Subcutaneous adipose tissue (tissue), 4 donors: Measurements from ENCODE around the gene CKM. TPM values are rescaled to one million over a fixed set of nuclear protein-coding genes. Genes with fewer than 3 reads are reported as not detected.

ENCODE experiments used
- total RNA-seq, 4 donors: library from RNA; depleted of rRNA; stranded (reverse); fragments of >200 nt; gene quantifications; one replicate each; pipeline ENCODE4 v1.1.0, GENCODE V29; 2016
- TF ChIP-seq, protein P1 (sequence below): fragments of 450-650 bp; IDR thresholded peaks from one replicate; pipeline ENCODE4 v1.5.1; 2016; ENCODE audit warnings: low read depth, mild to moderate bottlenecking, control low read depth, antibody characterized with exemption, moderate library complexity

The CKM gene
- total RNA-seq, 4 donors from 2014 or later, result not detected

DNA sequence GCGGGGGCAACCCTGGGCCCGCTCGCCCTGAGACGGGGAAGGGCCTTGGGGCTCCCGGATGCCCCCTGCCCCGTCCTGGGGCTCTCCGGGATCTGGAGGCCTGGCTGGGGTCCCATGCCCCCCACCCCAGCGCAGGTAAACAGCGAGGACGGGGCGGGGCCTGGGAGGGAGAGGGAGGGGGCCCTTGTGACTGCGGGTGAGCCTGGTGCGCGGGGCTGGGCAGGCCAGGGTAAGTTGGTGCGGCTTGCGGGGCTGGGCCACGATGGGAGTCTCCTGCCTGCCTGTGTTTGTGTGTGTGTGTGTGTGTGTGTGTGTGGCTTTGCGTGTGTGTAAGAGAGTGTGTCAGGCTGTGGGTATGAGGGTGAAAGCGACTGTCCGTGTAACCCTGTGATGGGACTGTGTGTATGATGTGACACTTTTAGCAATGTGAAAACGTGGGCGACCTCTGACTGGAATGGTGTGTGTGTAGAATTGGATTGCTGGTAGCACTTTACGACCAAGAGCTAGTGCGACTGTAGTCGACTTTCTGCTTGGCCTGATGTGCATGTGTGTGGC lies 18.3 kb upstream of the CKM start:
- TF ChIP-seq, protein P1, sequence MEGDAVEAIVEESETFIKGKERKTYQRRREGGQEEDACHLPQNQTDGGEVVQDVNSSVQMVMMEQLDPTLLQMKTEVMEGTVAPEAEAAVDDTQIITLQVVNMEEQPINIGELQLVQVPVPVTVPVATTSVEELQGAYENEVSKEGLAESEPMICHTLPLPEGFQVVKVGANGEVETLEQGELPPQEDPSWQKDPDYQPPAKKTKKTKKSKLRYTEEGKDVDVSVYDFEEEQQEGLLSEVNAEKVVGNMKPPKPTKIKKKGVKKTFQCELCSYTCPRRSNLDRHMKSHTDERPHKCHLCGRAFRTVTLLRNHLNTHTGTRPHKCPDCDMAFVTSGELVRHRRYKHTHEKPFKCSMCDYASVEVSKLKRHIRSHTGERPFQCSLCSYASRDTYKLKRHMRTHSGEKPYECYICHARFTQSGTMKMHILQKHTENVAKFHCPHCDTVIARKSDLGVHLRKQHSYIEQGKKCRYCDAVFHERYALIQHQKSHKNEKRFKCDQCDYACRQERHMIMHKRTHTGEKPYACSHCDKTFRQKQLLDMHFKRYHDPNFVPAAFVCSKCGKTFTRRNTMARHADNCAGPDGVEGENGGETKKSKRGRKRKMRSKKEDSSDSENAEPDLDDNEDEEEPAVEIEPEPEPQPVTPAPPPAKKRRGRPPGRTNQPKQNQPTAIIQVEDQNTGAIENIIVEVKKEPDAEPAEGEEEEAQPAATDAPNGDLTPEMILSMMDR, result no peak

DNA sequence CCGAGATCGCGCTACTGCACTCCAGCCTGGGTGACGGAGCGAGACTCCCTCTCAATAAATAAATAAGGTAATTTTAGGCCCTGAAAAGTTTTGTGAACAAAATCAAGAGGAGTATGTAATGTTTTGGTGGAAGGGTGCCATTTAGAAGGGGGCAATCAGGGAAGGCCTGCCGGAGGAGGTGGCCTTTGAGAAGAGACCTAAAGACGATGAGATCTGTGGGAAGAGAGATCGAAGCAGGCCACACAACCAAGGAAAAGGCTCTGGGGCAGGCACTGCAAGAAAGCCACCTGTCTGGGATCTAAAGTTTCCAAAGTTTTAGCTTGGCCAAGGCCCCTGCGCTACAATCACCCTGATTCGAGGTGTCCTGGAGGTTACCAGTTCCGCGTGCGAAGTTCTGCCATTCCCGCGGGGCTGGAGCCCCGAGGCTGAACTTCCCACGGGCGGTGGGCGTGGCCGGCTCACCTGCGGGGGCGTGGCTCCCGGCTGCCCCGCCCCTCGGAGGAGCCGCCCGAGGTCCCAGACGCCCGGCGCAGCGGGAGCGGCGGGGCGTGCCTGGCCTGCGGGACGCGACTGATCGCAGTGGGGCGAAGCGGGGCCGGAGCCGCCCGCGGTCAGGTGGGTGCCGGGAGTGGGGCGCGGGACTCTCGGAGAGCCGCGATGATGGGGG lies 17.7 kb upstream of the CKM start, which contains the start of gene KLC3:
TSS of gene KLC3 (plus strand) at position 519 of the 667 bp plus-strand sequence. CDS start 4,792 bp downstream, outside the sequence.
- TF ChIP-seq, protein P1, result no peak

DNA sequence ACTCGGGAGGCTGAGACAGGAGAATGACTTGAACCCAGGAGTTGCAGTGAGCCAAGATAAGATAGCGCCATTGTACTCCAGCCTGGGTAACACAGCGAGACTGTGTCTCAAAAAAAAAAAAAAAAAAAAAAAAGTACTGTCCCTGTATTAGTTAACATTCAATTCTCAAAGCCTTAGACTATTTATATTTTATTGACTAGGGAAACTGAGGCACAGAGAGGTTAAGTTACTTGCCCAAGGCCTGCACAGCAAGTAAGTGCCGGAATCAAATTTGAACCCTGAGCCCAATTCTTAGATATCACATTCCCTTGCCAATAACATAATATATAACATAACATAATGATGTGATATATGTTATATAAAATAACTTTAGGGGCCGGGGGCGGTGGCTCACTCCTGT lies 17.0 kb upstream of the CKM start:
- TF ChIP-seq, protein P1, result no peak

DNA sequence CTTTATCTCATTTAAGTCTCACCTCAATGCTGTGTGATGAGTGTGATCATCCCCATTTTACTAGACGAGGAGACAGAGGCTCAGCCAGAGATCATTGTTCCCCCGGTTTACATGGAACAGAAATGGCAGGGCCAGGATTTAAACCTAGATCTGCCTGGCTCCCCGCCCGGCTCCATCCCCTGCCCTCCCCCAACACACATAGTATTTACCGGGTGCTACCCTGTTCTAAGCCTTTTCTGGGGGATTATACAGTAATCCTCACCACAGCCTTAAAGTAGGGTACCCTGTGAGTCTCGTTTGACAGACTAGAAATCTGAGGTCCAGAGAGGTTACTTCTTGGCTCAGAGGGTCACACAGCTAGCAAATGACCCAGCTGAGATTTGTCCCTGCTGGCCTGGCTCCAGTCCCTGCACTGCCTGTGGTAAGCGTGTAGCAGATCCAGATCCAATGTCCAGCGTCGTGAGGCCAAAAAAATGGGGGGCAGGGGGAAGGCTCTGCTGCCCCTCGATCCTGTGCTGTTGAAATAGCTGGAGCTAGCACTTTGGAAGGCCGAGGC lies 14.1 kb upstream of the CKM start:
- TF ChIP-seq, protein P1, result no peak

DNA sequence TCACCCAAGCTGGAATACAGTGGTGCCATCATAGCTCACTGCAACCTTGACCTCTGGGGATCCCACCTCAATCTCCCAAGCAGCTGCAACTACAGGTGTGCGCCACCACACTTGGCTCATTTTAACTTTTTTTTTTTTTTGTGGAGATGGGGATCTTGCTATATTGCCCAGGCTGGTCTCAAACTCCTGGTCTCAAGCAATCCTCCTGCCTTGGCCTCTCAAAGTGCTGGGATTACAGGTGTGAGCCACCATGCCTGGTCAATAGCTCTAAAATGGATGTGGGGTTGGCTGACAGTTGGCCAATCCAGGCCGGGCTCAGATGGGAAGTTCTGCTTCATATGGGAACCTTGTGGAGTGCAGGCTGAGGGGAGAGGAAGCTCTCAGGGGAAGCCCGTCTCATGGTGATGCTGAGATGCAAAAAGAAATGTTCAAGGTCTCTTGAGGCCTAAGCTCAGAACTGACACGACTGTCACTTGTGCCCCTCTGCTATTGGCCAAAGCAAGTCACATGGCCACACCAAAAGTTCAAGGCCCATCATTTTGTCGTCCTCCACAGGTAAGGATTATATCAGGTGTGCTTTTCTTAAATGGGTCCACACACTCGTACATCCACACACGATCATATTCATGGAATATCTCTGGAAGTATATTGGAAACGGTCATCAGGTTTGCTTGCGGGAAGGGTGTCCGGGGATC lies 11.1 kb upstream of the CKM start:
- TF ChIP-seq, protein P1, result no peak

DNA sequence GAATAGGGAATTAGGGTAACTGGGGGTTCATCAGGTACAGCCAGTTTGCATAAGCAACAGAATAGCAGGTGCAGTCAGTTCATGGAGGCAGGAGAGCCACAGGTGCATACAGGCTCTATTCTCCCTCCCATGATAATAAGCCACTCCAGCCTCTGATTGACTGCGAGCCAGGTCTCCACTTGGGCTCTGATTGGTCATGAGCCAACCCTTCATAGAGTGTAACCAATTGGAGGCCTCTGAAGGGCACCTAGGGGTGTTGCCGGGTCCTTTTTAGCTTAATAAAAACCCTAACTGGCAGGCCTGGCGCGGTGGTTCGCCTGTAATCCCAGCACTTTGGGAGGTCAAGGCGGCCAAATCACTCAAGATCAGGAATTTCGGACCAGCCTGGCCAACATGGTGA lies 8.7 kb upstream of the CKM start:
- TF ChIP-seq, protein P1, result no peak
